ENCODE measurements around the gene HES7. TPM values are rescaled to one million over a fixed set of nuclear protein-coding genes. Genes with fewer than 3 reads are reported as not detected.

Gene HES7
- total and polyA plus RNA-seq, 2 experiments from 2014 or later = not detected

GRCh38 chr17:8117367-8117979 is 6.4 kb downstream of the HES7 start:
- TF ChIP-seq EZH2phosphoT487 (IDR thresholded peaks at IDR 0.05; ENCODE audit: insufficient read depth, low read depth) (no peak), EZH2 (IDR thresholded peaks at IDR 0.05; ENCODE audit: insufficient read depth, poor library complexity, severe bottlenecking) (no peak)
- H3K27ac ChIP-seq = peak overlapping the region; percentile 60; the same call in 1 of the 2 replicates
- 20 to 23% methylated on average over 18 of the region's 18 CpGs for WGBS, 2 experiments (ENCODE audit: low coverage in 1 of 2, low lambda C conversion rate in 2 of 2, missing lambda C conversion rate in 2 of 2)
- in situ Hi-C loops (cut with MboI) = no loop called here
- H3K36me3 ChIP-seq (ENCODE audit: low read depth) = no peaks in the 10 kb centered on the region
- peaks cover 11% of the 10 kb centered on the region; the same call in 1 of the 2 replicates for H3K4me1 ChIP-seq (ENCODE audit: insufficient read depth)
- peaks cover 18% of the 10 kb centered on the region for H3F3A ChIP-seq (ENCODE audit: insufficient read depth)
- no peak for DNase-seq
- no peaks in the 10 kb centered on the region for H3K9me3 ChIP-seq (ENCODE audit: low read depth)
- no peaks in the 10 kb centered on the region for H3K9me2 ChIP-seq (ENCODE audit: insufficient read depth)
- H3K9ac ChIP-seq = peak overlapping the region; percentile 64
- H2AFZ ChIP-seq = peak overlapping the region; percentile 80
- no peaks in the 10 kb centered on the region for H3K79me2 ChIP-seq (ENCODE audit: insufficient read depth)
- peak overlapping the region; percentile 74 for H3K4me3 ChIP-seq
- peak overlapping the region; percentile 98 for H3K4me2 ChIP-seq (ENCODE audit: unreplicated experiment)
- H3K27me3 ChIP-seq (replicated peaks; ENCODE audit: insufficient read depth) = peaks cover 19% of the 10 kb centered on the region; the same call in 1 of the 2 replicates
- no peaks in the 10 kb centered on the region for H4K20me1 ChIP-seq (ENCODE audit: insufficient read depth)

- no peak for DNase-seq
- no peaks in the 10 kb centered on the region for H3K9me2 ChIP-seq (ENCODE audit: insufficient read depth)
- H3K27ac ChIP-seq = no peak overlapping the region
- H4K20me1 ChIP-seq (ENCODE audit: insufficient read depth) = no peaks in the 10 kb centered on the region
- in situ Hi-C loops (cut with MboI) = no loop called here
- peaks cover 26% of the 10 kb centered on the region for H3K27me3 ChIP-seq (replicated peaks; ENCODE audit: insufficient read depth)
- no peak overlapping the region for H3K4me3 ChIP-seq
- H3F3A ChIP-seq (ENCODE audit: insufficient read depth) = peaks cover 18% of the 10 kb centered on the region
- no peaks in the 10 kb centered on the region for H3K36me3 ChIP-seq (ENCODE audit: low read depth)
- no peaks in the 10 kb centered on the region for H3K79me2 ChIP-seq (ENCODE audit: insufficient read depth)
- no peaks in the 10 kb centered on the region for H3K9me3 ChIP-seq (ENCODE audit: low read depth)
- H3K4me2 ChIP-seq (ENCODE audit: unreplicated experiment) = no peak overlapping the region
- H3K4me1 ChIP-seq (ENCODE audit: insufficient read depth) = peaks cover 11% of the 10 kb centered on the region; the same call in 1 of the 2 replicates
- WGBS, 2 experiments (ENCODE audit: low coverage in 1 of 2, low lambda C conversion rate in 2 of 2, missing lambda C conversion rate in 2 of 2) = 67 to 70% methylated on average over 18 of the region's 18 CpGs
- no peak overlapping the region for H3K9ac ChIP-seq
- no peak overlapping the region for H2AFZ ChIP-seq
- no peak for TF ChIP-seq EZH2 (IDR thresholded peaks at IDR 0.05; ENCODE audit: insufficient read depth, poor library complexity, severe bottlenecking)
- TF ChIP-seq EZH2phosphoT487 (IDR thresholded peaks at IDR 0.05; ENCODE audit: insufficient read depth, low read depth) = no peak
These were observed 7.1 kb downstream of the HES7 start for GRCh38 chr17:8116776-8117175.

GRCh38 chr17:8110907-8111306 is 13.0 kb downstream of the HES7 start:
- 89 to 93% methylated on average over 6 of the region's 6 CpGs for WGBS, 2 experiments (ENCODE audit: low coverage in 1 of 2, low lambda C conversion rate in 2 of 2, missing lambda C conversion rate in 2 of 2)
- H3K27ac ChIP-seq = no peak overlapping the region
- H3K9ac ChIP-seq = no peak overlapping the region
- no peak overlapping the region for H3K4me3 ChIP-seq
- H3K4me1 ChIP-seq (ENCODE audit: insufficient read depth) = peaks cover 3% of the 10 kb centered on the region; the same call in 1 of the 2 replicates
- in situ Hi-C loops (cut with MboI) = no loop called here
- H4K20me1 ChIP-seq (ENCODE audit: insufficient read depth) = no peaks in the 10 kb centered on the region
- no peaks in the 10 kb centered on the region for H3K36me3 ChIP-seq (ENCODE audit: low read depth)
- H3K27me3 ChIP-seq (replicated peaks; ENCODE audit: insufficient read depth) = peaks cover 37% of the 10 kb centered on the region
- H3K9me3 ChIP-seq (ENCODE audit: low read depth) = no peaks in the 10 kb centered on the region
- no peaks in the 10 kb centered on the region for H3K79me2 ChIP-seq (ENCODE audit: insufficient read depth)
- no peak overlapping the region for H3K4me2 ChIP-seq (ENCODE audit: unreplicated experiment)
- H3F3A ChIP-seq (ENCODE audit: insufficient read depth) = no peaks in the 10 kb centered on the region
- no peak overlapping the region for H2AFZ ChIP-seq
- TF ChIP-seq EZH2 (IDR thresholded peaks at IDR 0.05; ENCODE audit: insufficient read depth, poor library complexity, severe bottlenecking) (no peak), EZH2phosphoT487 (IDR thresholded peaks at IDR 0.05; ENCODE audit: insufficient read depth, low read depth) (no peak)
- DNase-seq = no peak
- no peaks in the 10 kb centered on the region for H3K9me2 ChIP-seq (ENCODE audit: insufficient read depth)

DNA sequence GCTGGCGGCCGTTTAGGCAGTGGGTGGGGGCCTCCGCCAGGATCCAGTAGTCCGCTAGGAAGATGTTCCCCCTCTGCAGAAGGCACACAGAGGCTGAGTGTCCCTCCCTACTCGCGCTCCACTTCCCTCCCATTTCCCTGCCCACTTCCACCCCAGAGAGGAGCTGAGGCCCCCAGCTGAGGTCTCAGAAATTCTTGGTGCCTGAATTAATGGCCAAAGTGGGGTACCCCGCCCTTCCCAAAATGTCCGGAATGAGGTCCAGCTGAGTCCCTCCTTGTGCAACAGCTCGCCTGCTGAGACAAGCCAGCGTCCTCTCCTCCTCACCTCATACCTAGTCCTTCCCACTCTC is 13.5 kb downstream of the HES7 start:
- no peaks in the 10 kb centered on the region for H3K9me2 ChIP-seq (ENCODE audit: insufficient read depth)
- H3K27ac ChIP-seq = no peak overlapping the region
- H4K20me1 ChIP-seq (ENCODE audit: insufficient read depth) = no peaks in the 10 kb centered on the region
- TF ChIP-seq EZH2 (IDR thresholded peaks at IDR 0.05; ENCODE audit: insufficient read depth, poor library complexity, severe bottlenecking) = no peak
- no peak for TF ChIP-seq EZH2phosphoT487 (IDR thresholded peaks at IDR 0.05; ENCODE audit: insufficient read depth, low read depth)
- peaks cover under 1% of the 10 kb centered on the region; the same call in 1 of the 2 replicates for H3F3A ChIP-seq (ENCODE audit: insufficient read depth)
- no peak overlapping the region for H3K4me2 ChIP-seq (ENCODE audit: unreplicated experiment)
- H3K79me2 ChIP-seq (ENCODE audit: insufficient read depth) = no peaks in the 10 kb centered on the region
- H3K4me1 ChIP-seq (ENCODE audit: insufficient read depth) = peaks cover 3% of the 10 kb centered on the region; the same call in 1 of the 2 replicates
- H3K9me3 ChIP-seq (ENCODE audit: low read depth) = no peaks in the 10 kb centered on the region
- no peaks in the 10 kb centered on the region for H3K36me3 ChIP-seq (ENCODE audit: low read depth)
- H2AFZ ChIP-seq = no peak overlapping the region
- peak overlapping the region; percentile 42 for H3K4me3 ChIP-seq
- no peak overlapping the region for H3K9ac ChIP-seq
- in situ Hi-C loops (cut with MboI) = no loop called here
- WGBS, 2 experiments (ENCODE audit: low coverage in 1 of 2, low lambda C conversion rate in 2 of 2, missing lambda C conversion rate in 2 of 2) = 27 to 36% methylated on average over 8 to 10 of the region's 10 CpGs
- H3K27me3 ChIP-seq (replicated peaks; ENCODE audit: insufficient read depth) = peaks cover 37% of the 10 kb centered on the region
- no peak for DNase-seq

Measured in GM23248 (cell line).